Aorta (tissue), 5 donors: ENCODE measurements around the gene PIM1. TPM values are rescaled to one million over a fixed set of nuclear protein-coding genes. Genes with fewer than 3 reads are reported as not detected.

Experiments
- ATAC-seq: fragments of 200-7000 bp; cut with Tn5 transposase; one replicate; pipeline ENCODE4 v1.9.1; 2022; ENCODE audit warnings: moderate library complexity; ENCODE audit not compliant: low FRiP score
- DNase-seq, 2 donors: peaks; one replicate each; pipeline ENCODE4 v3.0.0-alpha.2; 2020
- H3K27ac ChIP-seq, 2 donors: one replicate each; pipeline ENCODE4 v1.5.1; 2013; ENCODE audit warnings: low read length in 2 of 2, mild to moderate bottlenecking in 2 of 2, moderate library complexity in 2 of 2, control low read depth in 1 of 2, inconsistent platforms in 1 of 2, low read depth in 1 of 2
- H3K27me3 ChIP-seq, 2 donors: one replicate each; pipeline ENCODE4 v1.6.1; 2013; ENCODE audit warnings: control low read depth in 1 of 2, low read length in 1 of 2, mild to moderate bottlenecking in 1 of 2, moderate library complexity in 1 of 2; ENCODE audit not compliant: insufficient read depth in 2 of 2, control insufficient read depth in 1 of 2
- H3K36me3 ChIP-seq, 2 donors: one replicate each; pipeline ENCODE4 v1.6.1; 2013; ENCODE audit warnings: control low read depth in 1 of 2, low read length in 1 of 2, mild to moderate bottlenecking in 1 of 2; ENCODE audit not compliant: insufficient read depth in 2 of 2, control insufficient read depth in 1 of 2
- H3K4me1 ChIP-seq, 2 donors: one replicate each; pipeline ENCODE4 v1.6.1; 2013; ENCODE audit warnings: low read length in 2 of 2, control low read depth in 1 of 2, mild to moderate bottlenecking in 1 of 2, moderate library complexity in 1 of 2; ENCODE audit not compliant: insufficient read depth in 2 of 2, control insufficient read depth in 1 of 2
- H3K4me3 ChIP-seq, 2 donors: one replicate each; pipeline ENCODE4 v1.5.1; 2013; ENCODE audit warnings: low read length in 2 of 2, control low read depth in 1 of 2, mild to moderate bottlenecking in 1 of 2
- H3K9me3 ChIP-seq: one replicate; pipeline ENCODE4 v1.6.1; 2013; ENCODE audit warnings: mild to moderate bottlenecking, low read length; ENCODE audit not compliant: control insufficient read depth
- WGBS, 2 donors: extraction: QIAGEN DNeasy Blood & Tissue Kit; methylation state at CpG; one replicate each; pipeline ENCODE4 v1.1.7; 2013; 5-methylcytosine and 5-hydroxymethylcytosine counted together
- intact Hi-C, 2 donors: fragments of 100-400 bp; cut with DNase I; formaldehyde crosslinking; loops; one replicate each; pipeline versions ENCODE4 v1.14.2 to v1.15.0; 2022
- polyA plus RNA-seq, 2 donors: library from polyadenylated mRNA; stranded (reverse); fragments of 200-250 nt; gene quantifications; one replicate each; pipeline ENCODE4 v1.2.3, GENCODE V29; 2013
- total RNA-seq, 2 donors: library from RNA; stranded (reverse); fragmentation: NEBNext Ultra II Directional; extraction: Animal tissue kit (Norgen Biotek cat#: 25700); gene quantifications; one replicate each; pipeline ENCODE4 v1.2.1, GENCODE V29; 2021
- donor health status: healthy with polysubstance abuse.
- donor health status: Bipolar disorder and iron deficiency.
- donor health status: DM: no; HTN: no; CAD: no.
- donor health status: DM: no; HTN: no; CAD: no.
- donor health status: DM: yes; HTN: yes; CAD: no.

Gene PIM1
- total and polyA plus RNA-seq, 4 donors, result 17.2 to 54.2 (median 33.7) TPM

GRCh38 chr6:37141281-37142049, 28.5 kb upstream of the PIM1 start:
- no peak overlapping the region for H3K4me3 ChIP-seq
- peaks cover 0 to 6% of the 10 kb centered on the region in 2 donors for H3K4me1 ChIP-seq
- ATAC-seq (no peak), DNase-seq (no peak)
- no peaks in the 10 kb centered on the region for H3K27me3 ChIP-seq
- intact Hi-C loops, result no loop called here
- no peaks in the 10 kb centered on the region for H3K36me3 ChIP-seq
- H3K27ac ChIP-seq, result no peak overlapping the region
- H3K9me3 ChIP-seq, result no peaks in the 10 kb centered on the region
- WGBS, 2 donors, result 57% methylated on average over 5 of the region's 5 CpGs

GRCh38 chr6:37142050-37142614, 27.8 kb upstream of the PIM1 start:
- Histone ChIP-seq H3K4me1 (peaks cover 0 to 2% of the 10 kb centered on the region in 2 donors), H3K27ac (no peak overlapping the region), H3K9me3 (no peaks in the 10 kb centered on the region), H3K4me3 (no peak overlapping the region), H3K36me3 (no peaks in the 10 kb centered on the region), H3K27me3 (no peaks in the 10 kb centered on the region)
- DNase-seq (no peak), ATAC-seq (no peak)
- intact Hi-C loops, result no loop called here
- 76 to 80% methylated on average over 4 of the region's 4 CpGs for WGBS, 2 donors

GRCh38 chr6:37143585-37143984, 26.4 kb upstream of the PIM1 start:
- Histone ChIP-seq H3K9me3 (no peaks in the 10 kb centered on the region), H3K4me1 (peaks cover 0 to 2% of the 10 kb centered on the region in 2 donors), H3K36me3 (no peaks in the 10 kb centered on the region), H3K27me3 (no peaks in the 10 kb centered on the region), H3K27ac (no peak overlapping the region), H3K4me3 (no peak overlapping the region)
- intact Hi-C loops, result no loop called here
- ATAC-seq (no peak), DNase-seq (no peak)
- 91 to 95% methylated on average over 2 of the region's 2 CpGs for WGBS, 2 donors

DNA sequence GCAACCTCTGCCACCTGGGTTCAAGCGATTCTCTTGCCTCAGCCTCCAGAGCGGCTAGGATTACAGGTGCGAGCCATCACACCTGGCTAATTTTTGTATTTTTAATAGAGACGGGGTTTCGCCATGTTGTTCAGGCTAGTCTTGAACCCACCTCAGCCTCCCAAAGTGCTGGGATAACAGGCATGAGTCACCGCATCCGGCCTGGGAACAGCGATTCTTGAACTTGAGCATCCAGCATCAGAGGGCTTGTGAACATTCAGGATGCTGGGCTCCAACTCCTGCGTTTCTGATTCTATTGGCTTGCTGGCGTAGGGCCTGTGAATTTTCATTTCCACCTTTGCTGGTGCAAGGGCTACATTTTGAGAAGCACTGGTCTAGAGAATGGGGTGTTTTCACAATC, 24.5 kb upstream of the PIM1 start:
- Histone ChIP-seq H3K27ac (no peak overlapping the region), H3K4me1 (peaks cover 3 to 5% of the 10 kb centered on the region in 2 donors), H3K27me3 (no peaks in the 10 kb centered on the region), H3K9me3 (no peaks in the 10 kb centered on the region), H3K36me3 (no peaks in the 10 kb centered on the region), H3K4me3 (no peak overlapping the region)
- intact Hi-C loops, result no loop called here
- 90 to 98% methylated on average over 10 of the region's 10 CpGs for WGBS, 2 donors
- DNase-seq (no peak), ATAC-seq (no peak)

DNA sequence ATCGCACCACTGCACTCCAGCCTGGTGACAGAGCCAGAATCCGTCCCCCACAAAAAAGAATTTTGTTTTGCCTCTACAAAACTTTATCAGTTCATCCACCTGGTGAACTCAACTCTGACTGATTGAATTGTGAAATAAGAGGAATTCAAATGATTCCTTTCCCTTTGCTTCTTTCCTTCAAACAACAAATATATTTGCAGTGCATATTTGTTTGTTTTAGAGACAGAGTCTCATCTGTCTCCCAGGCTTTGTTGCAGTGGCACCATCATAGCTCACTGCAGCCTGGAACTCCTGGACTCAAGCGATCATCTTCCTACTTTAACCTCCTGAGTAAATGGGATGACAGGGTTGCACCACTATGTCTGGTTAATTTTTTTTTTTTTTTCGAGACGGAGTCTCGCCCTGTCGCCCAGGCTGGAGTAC, 23.2 kb upstream of the PIM1 start:
- Histone ChIP-seq H3K36me3 (no peaks in the 10 kb centered on the region), H3K9me3 (no peaks in the 10 kb centered on the region), H3K4me3 (no peak overlapping the region), H3K4me1 (peaks cover 3 to 5% of the 10 kb centered on the region in 2 donors), H3K27ac (no peak overlapping the region), H3K27me3 (no peaks in the 10 kb centered on the region)
- intact Hi-C loops, result no loop called here
- ATAC-seq (no peak), DNase-seq (no peak)
- WGBS, 2 donors, result 96% methylated on average over 7 of the region's 7 CpGs

DNA sequence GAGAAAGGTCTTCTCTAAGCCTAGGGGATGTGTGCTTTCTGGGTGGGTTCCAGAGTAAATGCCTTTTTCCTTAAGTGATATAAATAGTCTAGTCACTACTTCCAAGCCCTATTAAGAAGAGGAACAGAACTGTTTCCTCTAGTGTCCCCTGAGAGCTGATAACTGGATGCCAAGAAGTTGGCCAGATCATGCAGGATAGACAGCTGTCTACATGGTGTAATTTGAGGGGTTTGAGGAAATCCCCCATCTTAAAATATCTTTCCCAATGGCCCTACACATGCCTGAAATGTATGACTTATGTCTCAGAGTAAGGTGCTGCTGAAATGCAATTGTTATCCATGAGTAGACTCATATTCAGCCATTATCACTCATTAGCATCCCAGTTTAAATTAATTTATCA, 20.2 kb upstream of the PIM1 start:
- H3K4me1 ChIP-seq, result peaks cover 2 to 5% of the 10 kb centered on the region in 2 donors
- intact Hi-C loops, result no loop called here
- no peak overlapping the region for H3K27ac ChIP-seq
- no peak for DNase-seq
- no peak overlapping the region for H3K4me3 ChIP-seq
- H3K27me3 ChIP-seq, result no peaks in the 10 kb centered on the region
- no peaks in the 10 kb centered on the region for H3K36me3 ChIP-seq
- ATAC-seq, result no peak
- no peaks in the 10 kb centered on the region for H3K9me3 ChIP-seq

DNA sequence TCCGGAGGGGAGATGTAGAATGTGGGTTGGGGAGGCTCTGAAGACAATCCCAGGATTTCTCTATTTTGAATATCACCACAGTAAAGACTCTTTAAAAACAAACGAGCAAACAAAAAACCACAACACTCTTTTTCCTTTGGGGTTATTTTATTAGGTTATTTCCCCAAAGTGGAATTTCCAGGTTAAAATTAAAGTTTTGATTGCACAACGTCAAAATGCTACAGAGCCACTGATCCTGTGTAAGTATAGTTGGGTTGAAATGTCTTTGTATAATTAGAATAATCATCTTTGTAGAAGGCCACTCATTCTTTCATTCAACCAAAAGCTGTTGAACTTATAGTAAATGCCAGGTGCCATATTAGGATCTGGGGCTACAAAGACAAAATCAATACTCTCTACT, 19.6 kb upstream of the PIM1 start:
- H3K27me3 ChIP-seq, result no peaks in the 10 kb centered on the region
- H3K36me3 ChIP-seq, result no peaks in the 10 kb centered on the region
- no peak for DNase-seq
- H3K4me1 ChIP-seq, result peaks cover 2 to 5% of the 10 kb centered on the region in 2 donors
- no peaks in the 10 kb centered on the region for H3K9me3 ChIP-seq
- no peak overlapping the region for H3K27ac ChIP-seq
- no peak overlapping the region for H3K4me3 ChIP-seq
- ATAC-seq, result no peak
- intact Hi-C loops, result no loop called here
- 63 to 71% methylated on average over 3 of the region's 3 CpGs for WGBS, 2 donors

- Histone ChIP-seq H3K4me3 (no peak overlapping the region), H3K9me3 (no peaks in the 10 kb centered on the region), H3K27me3 (no peaks in the 10 kb centered on the region), H3K27ac (no peak overlapping the region), H3K36me3 (no peaks in the 10 kb centered on the region), H3K4me1 (no peaks in the 10 kb centered on the region)
- intact Hi-C loops, result no loop called here
- WGBS, 2 donors, result 55 to 58% methylated on average over 11 of the region's 11 CpGs
- ATAC-seq (no peak), DNase-seq (no peak)
Observed at GRCh38 chr6:37155394-37156312, 14.3 kb upstream of the PIM1 start.
